K562 (cell line): Measurements from ENCODE around the gene S100A8. TPM values are rescaled to one million over a fixed set of nuclear protein-coding genes. Genes with fewer than 3 reads are reported as not detected.

Source experiments
- polyA plus RNA-seq, 8 experiments: library from polyadenylated mRNA; depleted of rRNA in 4 of 8; stranded (reverse) in 5 of 8; unstranded in 3 of 8; fragments of >200 nt; fragmentation: Nextera tagmentation in 2 of 8; fragmentation: Illumina TruSeq in 1 of 8; extraction: Ambion mirVana in 2 of 8; extraction: Trizol in 1 of 8; gene quantifications; 2 replicates each; pipeline versions ENCODE4 v1.2.1 to v1.2.3, GENCODE V29; 2011 to 2014; ENCODE audit warnings: inconsistent platforms in 1 of 8, missing spikeins in 1 of 8
- small RNA-seq: library from RNA; depleted of rRNA; stranded (forward); fragments of <200 nt; gene quantifications from one replicate; pipeline ENCODE3, GENCODE V24; 2014
- total RNA-seq, 7 experiments: library from RNA; depleted of rRNA in 6 of 7; stranded (reverse); fragments of >200 nt in 6 of 7; fragmentation: Illumina TruSeq in 2 of 7; extraction: Trizol in 2 of 7; gene quantifications; 2 replicates each; pipeline versions ENCODE4 v1.2.1 to v1.2.3, GENCODE V29; 2011 to 2021; ENCODE audit warnings: low replicate concordance in 1 of 7
- TF ChIP-seq, protein P1 (sequence below): sonication (generic); formaldehyde crosslinking; IDR thresholded peaks from 2 replicates; pipeline ENCODE4 v1.5.0; 2020; ENCODE audit warnings: missing genetic modification reagents

The S100A8 gene
- total and polyA plus RNA-seq, 9 of the 15 experiments (the other 6 are each of a cell fraction or from before 2014, with no cell fraction given), result 0.15 to 0.60 TPM; not detected in 7

DNA sequence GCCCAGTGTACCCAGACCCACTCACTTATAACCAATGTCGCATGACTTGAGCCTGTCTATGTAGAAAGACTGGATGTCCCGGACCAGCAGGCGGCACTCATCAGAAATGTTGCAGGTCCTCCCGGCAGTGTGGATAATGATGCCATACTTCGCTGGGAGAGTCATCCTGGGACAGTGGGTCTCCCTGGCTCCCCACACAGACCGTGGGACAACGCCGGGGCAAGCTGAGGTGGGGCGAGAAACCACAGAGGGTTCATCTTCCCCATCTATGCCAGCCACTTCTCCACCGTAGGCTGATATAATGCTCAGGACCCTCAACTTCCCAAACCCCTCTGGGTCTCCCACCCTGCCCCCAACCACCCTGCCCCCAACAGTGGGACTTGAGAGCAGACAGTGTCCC, 50.5 kb downstream of the S100A8 start (continued):
- TF ChIP-seq, protein P1, sequence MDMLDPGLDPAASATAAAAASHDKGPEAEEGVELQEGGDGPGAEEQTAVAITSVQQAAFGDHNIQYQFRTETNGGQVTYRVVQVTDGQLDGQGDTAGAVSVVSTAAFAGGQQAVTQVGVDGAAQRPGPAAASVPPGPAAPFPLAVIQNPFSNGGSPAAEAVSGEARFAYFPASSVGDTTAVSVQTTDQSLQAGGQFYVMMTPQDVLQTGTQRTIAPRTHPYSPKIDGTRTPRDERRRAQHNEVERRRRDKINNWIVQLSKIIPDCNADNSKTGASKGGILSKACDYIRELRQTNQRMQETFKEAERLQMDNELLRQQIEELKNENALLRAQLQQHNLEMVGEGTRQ (CRISPR knock-in tag), result no peak

Small RNA genes lying within 50 kb of the gene (small RNA-seq; reads per million reads assigned to genes)
- gene S100A15A, result not detected

Other genes with a start within 250 kb of the S100A8 start
Only the 7 nearest of the 20 such genes appear.
- not detected in 2 replicates for gene LORICRIN, start 131.4 kb downstream of the S100A8 start, total RNA-seq (2014; rRNA removed)
- not detected in 2 replicates for gene LORICRIN, start 131.4 kb downstream of the S100A8 start, total RNA-seq (2014; rRNA removed; fragmentation: Illumina TruSeq; extraction: Trizol)
- gene LORICRIN, start 131.4 kb downstream of the S100A8 start, total RNA-seq (2015; rRNA removed; fragmentation: Illumina TruSeq; extraction: Trizol), result not detected in 2 replicates
- not detected in 2 replicates for gene LORICRIN, start 131.4 kb downstream of the S100A8 start, total RNA-seq (2021)
- gene LORICRIN, start 131.4 kb downstream of the S100A8 start, polyA plus RNA-seq (2011; rRNA removed), result not detected in 2 replicates
- gene LORICRIN, start 131.4 kb downstream of the S100A8 start, polyA plus RNA-seq (2014; fragmentation: Illumina TruSeq; extraction: Trizol), result not detected in 2 replicates
- gene LORICRIN, start 131.4 kb downstream of the S100A8 start, polyA plus RNA-seq (2014; fragmentation: Nextera tagmentation; extraction: Ambion mirVana), result not detected
- not detected in 2 replicates for gene LORICRIN, start 131.4 kb downstream of the S100A8 start, polyA plus RNA-seq (2014; rRNA removed)
- not detected in 2 replicates for gene PGLYRP3, start 78.1 kb downstream of the S100A8 start, total RNA-seq (2014; rRNA removed)
- not detected in 2 replicates for gene PGLYRP3, start 78.1 kb downstream of the S100A8 start, total RNA-seq (2014; rRNA removed; fragmentation: Illumina TruSeq; extraction: Trizol)
- not detected in 2 replicates for gene PGLYRP3, start 78.1 kb downstream of the S100A8 start, total RNA-seq (2015; rRNA removed; fragmentation: Illumina TruSeq; extraction: Trizol)
- not detected in 2 replicates for gene PGLYRP3, start 78.1 kb downstream of the S100A8 start, total RNA-seq (2021)
- gene PGLYRP3, start 78.1 kb downstream of the S100A8 start, polyA plus RNA-seq (2011; rRNA removed), result not detected in 2 replicates
- not detected in 2 replicates for gene PGLYRP3, start 78.1 kb downstream of the S100A8 start, polyA plus RNA-seq (2014; fragmentation: Illumina TruSeq; extraction: Trizol)
- gene PGLYRP3, start 78.1 kb downstream of the S100A8 start, polyA plus RNA-seq (2014; fragmentation: Nextera tagmentation; extraction: Ambion mirVana), result not detected
- not detected in 2 replicates for gene PGLYRP3, start 78.1 kb downstream of the S100A8 start, polyA plus RNA-seq (2014; rRNA removed)
- not detected in 2 replicates for gene PGLYRP4, start 42.2 kb downstream of the S100A8 start, total RNA-seq (2014; rRNA removed)
- gene PGLYRP4, start 42.2 kb downstream of the S100A8 start, total RNA-seq (2014; rRNA removed; fragmentation: Illumina TruSeq; extraction: Trizol), result not detected in 2 replicates
- not detected in 2 replicates for gene PGLYRP4, start 42.2 kb downstream of the S100A8 start, total RNA-seq (2015; rRNA removed; fragmentation: Illumina TruSeq; extraction: Trizol)
- 0.13 and 0.22 TPM in 2 replicates for gene PGLYRP4, start 42.2 kb downstream of the S100A8 start, total RNA-seq (2021)
- 0.06 and 0.08 TPM in 2 replicates for gene PGLYRP4, start 42.2 kb downstream of the S100A8 start, polyA plus RNA-seq (2011; rRNA removed)
- gene PGLYRP4, start 42.2 kb downstream of the S100A8 start, polyA plus RNA-seq (2014; fragmentation: Illumina TruSeq; extraction: Trizol), result 0.07 TPM in 1 of 2 replicates, not detected in the other
- gene PGLYRP4, start 42.2 kb downstream of the S100A8 start, polyA plus RNA-seq (2014; fragmentation: Nextera tagmentation; extraction: Ambion mirVana), result under 1 TPM in 1 of 2 experiments, not detected in 1; 0.11 TPM
- not detected in 2 replicates for gene PGLYRP4, start 42.2 kb downstream of the S100A8 start, polyA plus RNA-seq (2014; rRNA removed)
- not detected in 2 replicates for gene S100A9, start 33.2 kb downstream of the S100A8 start, total RNA-seq (2014; rRNA removed)
- gene S100A9, start 33.2 kb downstream of the S100A8 start, total RNA-seq (2014; rRNA removed; fragmentation: Illumina TruSeq; extraction: Trizol), result not detected in 2 replicates
- not detected in 2 replicates for gene S100A9, start 33.2 kb downstream of the S100A8 start, total RNA-seq (2015; rRNA removed; fragmentation: Illumina TruSeq; extraction: Trizol)
- 0.34 and 0.80 TPM in 2 replicates for gene S100A9, start 33.2 kb downstream of the S100A8 start, total RNA-seq (2021)
- not detected in 2 replicates for gene S100A9, start 33.2 kb downstream of the S100A8 start, polyA plus RNA-seq (2011; rRNA removed)
- not detected in 2 replicates for gene S100A9, start 33.2 kb downstream of the S100A8 start, polyA plus RNA-seq (2014; fragmentation: Illumina TruSeq; extraction: Trizol)
- gene S100A9, start 33.2 kb downstream of the S100A8 start, polyA plus RNA-seq (2014; fragmentation: Nextera tagmentation; extraction: Ambion mirVana), result not detected
- gene S100A9, start 33.2 kb downstream of the S100A8 start, polyA plus RNA-seq (2014; rRNA removed), result not detected in 2 replicates
- gene S100A12, start 15.5 kb downstream of the S100A8 start, total RNA-seq (2014; rRNA removed), result not detected in 2 replicates
- gene S100A12, start 15.5 kb downstream of the S100A8 start, total RNA-seq (2014; rRNA removed; fragmentation: Illumina TruSeq; extraction: Trizol), result not detected in 2 replicates
- not detected in 2 replicates for gene S100A12, start 15.5 kb downstream of the S100A8 start, total RNA-seq (2015; rRNA removed; fragmentation: Illumina TruSeq; extraction: Trizol)
- not detected in 2 replicates for gene S100A12, start 15.5 kb downstream of the S100A8 start, total RNA-seq (2021)
- not detected in 2 replicates for gene S100A12, start 15.5 kb downstream of the S100A8 start, polyA plus RNA-seq (2011; rRNA removed)
- not detected in 2 replicates for gene S100A12, start 15.5 kb downstream of the S100A8 start, polyA plus RNA-seq (2014; fragmentation: Illumina TruSeq; extraction: Trizol)
- not detected for gene S100A12, start 15.5 kb downstream of the S100A8 start, polyA plus RNA-seq (2014; fragmentation: Nextera tagmentation; extraction: Ambion mirVana)
- gene S100A12, start 15.5 kb downstream of the S100A8 start, polyA plus RNA-seq (2014; rRNA removed), result not detected in 2 replicates
- not detected in 2 replicates for gene S100A7A, start 25.4 kb upstream of the S100A8 start, total RNA-seq (2014; rRNA removed)
- not detected in 2 replicates for gene S100A7A, start 25.4 kb upstream of the S100A8 start, total RNA-seq (2014; rRNA removed; fragmentation: Illumina TruSeq; extraction: Trizol)
- not detected in 2 replicates for gene S100A7A, start 25.4 kb upstream of the S100A8 start, total RNA-seq (2015; rRNA removed; fragmentation: Illumina TruSeq; extraction: Trizol)
- gene S100A7A, start 25.4 kb upstream of the S100A8 start, total RNA-seq (2021), result not detected in 2 replicates
- not detected in 2 replicates for gene S100A7A, start 25.4 kb upstream of the S100A8 start, polyA plus RNA-seq (2011; rRNA removed)
- gene S100A7A, start 25.4 kb upstream of the S100A8 start, polyA plus RNA-seq (2014; fragmentation: Illumina TruSeq; extraction: Trizol), result not detected in 2 replicates
- not detected for gene S100A7A, start 25.4 kb upstream of the S100A8 start, polyA plus RNA-seq (2014; fragmentation: Nextera tagmentation; extraction: Ambion mirVana)
- not detected in 2 replicates for gene S100A7A, start 25.4 kb upstream of the S100A8 start, polyA plus RNA-seq (2014; rRNA removed)
- not detected in 2 replicates for gene S100A7, start 69.6 kb upstream of the S100A8 start, total RNA-seq (2014; rRNA removed)
- not detected in 2 replicates for gene S100A7, start 69.6 kb upstream of the S100A8 start, total RNA-seq (2014; rRNA removed; fragmentation: Illumina TruSeq; extraction: Trizol)
- gene S100A7, start 69.6 kb upstream of the S100A8 start, total RNA-seq (2015; rRNA removed; fragmentation: Illumina TruSeq; extraction: Trizol), result not detected in 2 replicates
- not detected in 2 replicates for gene S100A7, start 69.6 kb upstream of the S100A8 start, total RNA-seq (2021)
- gene S100A7, start 69.6 kb upstream of the S100A8 start, polyA plus RNA-seq (2011; rRNA removed), result not detected in 2 replicates
- not detected in 2 replicates for gene S100A7, start 69.6 kb upstream of the S100A8 start, polyA plus RNA-seq (2014; fragmentation: Illumina TruSeq; extraction: Trizol)
- not detected for gene S100A7, start 69.6 kb upstream of the S100A8 start, polyA plus RNA-seq (2014; fragmentation: Nextera tagmentation; extraction: Ambion mirVana)
- not detected in 2 replicates for gene S100A7, start 69.6 kb upstream of the S100A8 start, polyA plus RNA-seq (2014; rRNA removed)